Heart left ventricle (tissue), 13 donors: Measurements from ENCODE around the gene FKBP5.

Experiments
- POLR2A ChIP-seq, 2 donors: fragments of 450-650 bp; IDR thresholded peaks; one replicate each; pipeline ENCODE4 v1.6.1; 2017; ENCODE audit warnings: antibody characterized with exemption in 2 of 2, mild to moderate bottlenecking in 2 of 2, moderate library complexity in 2 of 2
- TF ChIP-seq, protein P1 (sequence below), 12 donors: fragments of 200-600 bp; sonication (generic) in 4 of 12; IDR thresholded peaks; one replicate each; pipeline versions ENCODE4 v1.5.0 to v1.8.0; 2018 to 2022; ENCODE audit warnings: antibody characterized with exemption in 12 of 12, mild to moderate bottlenecking in 5 of 12
- donor health status: ischemic (EF 13 %, LVEDD 7.1; RV severe dilation, severe dysfunction).
- donor health status: DM: no; HTN: yes; CAD: no.
- donor health status: DM: no; HTN: no; CAD: no.
- donor health status: ischemic (EF 25% LVEDD 6.9; RV normal size, moderate dysfunction).
- donor health status: ischemic (EF 25% LVEDD 5.7; RV mildly dilated, moderate dysfunction).
- donor health status: ischemic (EF 35%, LVEDD 5.7; RV mildly dilated, moderate dysfunction).
- donor health status: nonischemic (EF 11% LVEDD 7.7; RV severe dilation, severe dysfunction).
- donor health status: DM: yes; HTN: yes; CAD: no.
- donor health status: PGD.
- donor health status: ischemic (EF 29% LVEDD 5.4; RV normal size, mild dysfunction).
- donor health status: nonischemic (EF 23%, LVEDD 6.1; RV moderate dilation, normal function).

DNA sequence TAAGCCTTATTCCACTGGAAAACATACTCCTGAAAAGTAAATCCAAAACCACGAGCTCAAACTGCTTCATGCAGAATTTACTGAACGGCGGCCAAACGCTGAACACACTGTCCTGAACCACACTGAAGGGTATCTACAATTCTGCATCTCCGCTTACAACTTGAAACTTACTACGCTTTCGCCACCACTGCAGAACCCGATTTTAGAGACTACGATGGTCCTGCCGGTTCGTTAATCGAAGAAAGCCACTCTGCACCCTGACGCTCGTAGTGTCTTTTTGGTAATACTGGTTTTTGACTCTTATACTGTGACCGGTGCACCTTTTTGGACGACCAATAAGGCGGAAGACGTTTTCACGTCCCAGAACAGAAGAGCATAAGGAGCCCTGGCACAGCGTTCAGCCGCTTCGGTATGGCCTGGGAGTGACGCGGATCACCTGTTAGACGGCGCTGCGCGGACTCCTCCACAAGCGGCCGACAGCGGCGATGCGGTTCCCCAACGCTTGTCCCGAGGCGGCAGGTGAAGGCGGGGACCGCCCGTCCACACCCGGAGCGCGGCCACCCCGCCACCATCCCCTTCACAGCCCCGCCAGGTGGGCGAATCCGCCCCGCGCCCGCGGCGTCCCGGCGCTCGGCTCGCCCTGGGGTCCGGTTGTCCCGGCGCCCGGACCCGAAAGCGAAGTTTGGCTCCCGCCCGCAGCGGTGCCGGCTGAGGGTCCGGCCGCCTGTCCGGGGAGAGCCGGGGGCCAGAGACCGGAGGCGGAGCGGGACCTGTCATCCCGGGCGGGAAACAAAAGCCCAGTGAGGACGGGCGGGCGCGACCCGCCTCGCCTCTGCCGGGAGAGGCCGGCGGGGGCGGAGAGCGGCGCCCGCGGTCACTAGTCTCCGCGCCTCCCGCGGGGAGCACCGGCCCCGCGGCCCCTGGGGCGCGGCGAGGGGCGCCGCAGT lies 784 bp downstream of the FKBP5 start:
- TF ChIP-seq, protein P1, sequence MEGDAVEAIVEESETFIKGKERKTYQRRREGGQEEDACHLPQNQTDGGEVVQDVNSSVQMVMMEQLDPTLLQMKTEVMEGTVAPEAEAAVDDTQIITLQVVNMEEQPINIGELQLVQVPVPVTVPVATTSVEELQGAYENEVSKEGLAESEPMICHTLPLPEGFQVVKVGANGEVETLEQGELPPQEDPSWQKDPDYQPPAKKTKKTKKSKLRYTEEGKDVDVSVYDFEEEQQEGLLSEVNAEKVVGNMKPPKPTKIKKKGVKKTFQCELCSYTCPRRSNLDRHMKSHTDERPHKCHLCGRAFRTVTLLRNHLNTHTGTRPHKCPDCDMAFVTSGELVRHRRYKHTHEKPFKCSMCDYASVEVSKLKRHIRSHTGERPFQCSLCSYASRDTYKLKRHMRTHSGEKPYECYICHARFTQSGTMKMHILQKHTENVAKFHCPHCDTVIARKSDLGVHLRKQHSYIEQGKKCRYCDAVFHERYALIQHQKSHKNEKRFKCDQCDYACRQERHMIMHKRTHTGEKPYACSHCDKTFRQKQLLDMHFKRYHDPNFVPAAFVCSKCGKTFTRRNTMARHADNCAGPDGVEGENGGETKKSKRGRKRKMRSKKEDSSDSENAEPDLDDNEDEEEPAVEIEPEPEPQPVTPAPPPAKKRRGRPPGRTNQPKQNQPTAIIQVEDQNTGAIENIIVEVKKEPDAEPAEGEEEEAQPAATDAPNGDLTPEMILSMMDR (IDR thresholded peaks at IDR 0.05): peak in 2 of 12 donors; percentile 3 to 4
- no peak for TF ChIP-seq POLR2A (IDR thresholded peaks at IDR 0.05)
